ENCODE results near the gene SETD9. TPM values are rescaled to one million over a fixed set of nuclear protein-coding genes. Genes with fewer than 3 reads are reported as not detected.

SETD9 gene
- total RNA-seq, 1 donor from 2014 or later, result 12.2 TPM

- no peak for TF ChIP-seq CTCF (IDR thresholded peaks at IDR 0.05; ENCODE audit: insufficient read depth, low read depth, low read length)
- TF ChIP-seq EZH2 (IDR thresholded peaks at IDR 0.05; ENCODE audit: insufficient read depth, low read length), result no peak
- H3K27ac ChIP-seq (ENCODE audit: low read depth, low read length), result no peak overlapping the region
- DNase-seq (ENCODE audit: low read depth) (no peak), FAIRE-seq (no peak)
- H3K27me3 ChIP-seq (ENCODE audit: insufficient read depth, low read length), result no peaks in the 10 kb centered on the region
- H3K79me2 ChIP-seq (ENCODE audit: insufficient read depth, low read length), result no peaks in the 10 kb centered on the region
- no peaks in the 10 kb centered on the region for H3K9me3 ChIP-seq (ENCODE audit: insufficient read depth, low read depth, low read length)
- peaks cover 5% of the 10 kb centered on the region for H3K4me1 Mint-ChIP-seq (ENCODE audit: low read depth, unreplicated experiment)
- H3K4me3 ChIP-seq (ENCODE audit: insufficient read depth, low read depth, low read length), result no peak overlapping the region
- H3K9me3 Mint-ChIP-seq (ENCODE audit: unreplicated experiment), result no peaks in the 10 kb centered on the region
- H3K4me3 Mint-ChIP-seq (ENCODE audit: unreplicated experiment), result no peak overlapping the region
- no peak overlapping the region for H3K4me2 ChIP-seq (ENCODE audit: low read length)
- no peak overlapping the region for H3K27ac Mint-ChIP-seq (ENCODE audit: unreplicated experiment)
- H3K27me3 Mint-ChIP-seq (ENCODE audit: low read depth, unreplicated experiment), result no peaks in the 10 kb centered on the region
- H3K36me3 ChIP-seq (ENCODE audit: insufficient read depth, low read length), result peaks cover 10% of the 10 kb centered on the region
- no peak overlapping the region for H3K9ac ChIP-seq (ENCODE audit: low read length)
- no peak overlapping the region for H2AFZ ChIP-seq (ENCODE audit: low read depth, low read length)
- H4K20me1 ChIP-seq (ENCODE audit: insufficient read depth, low read length), result peaks cover 6% of the 10 kb centered on the region
- H3K4me1 ChIP-seq (ENCODE audit: insufficient read depth, low read length), result no peaks in the 10 kb centered on the region
- H3K36me3 Mint-ChIP-seq (ENCODE audit: low read depth, unreplicated experiment), result peaks cover under 1% of the 10 kb centered on the region
These were observed 8.1 kb downstream of the SETD9 start for GRCh38 chr5:56917534-56917933.

- Mint-ChIP-seq H3K4me1 (ENCODE audit: low read depth, unreplicated experiment) (peaks cover 5% of the 10 kb centered on the region), H3K27ac (ENCODE audit: unreplicated experiment) (no peak overlapping the region), H3K36me3 (ENCODE audit: low read depth, unreplicated experiment) (peaks cover 6% of the 10 kb centered on the region), H3K4me3 (ENCODE audit: unreplicated experiment) (peak overlapping the region; percentile 1), H3K9me3 (ENCODE audit: unreplicated experiment) (no peaks in the 10 kb centered on the region), H3K27me3 (ENCODE audit: low read depth, unreplicated experiment) (no peaks in the 10 kb centered on the region)
- Histone ChIP-seq H3K9me3 (ENCODE audit: insufficient read depth, low read depth, low read length) (no peaks in the 10 kb centered on the region), H3K79me2 (ENCODE audit: insufficient read depth, low read length) (no peaks in the 10 kb centered on the region), H4K20me1 (ENCODE audit: insufficient read depth, low read length) (peaks cover 6% of the 10 kb centered on the region), H3K9ac (ENCODE audit: low read length) (no peak overlapping the region), H3K27me3 (ENCODE audit: insufficient read depth, low read length) (no peaks in the 10 kb centered on the region), H2AFZ (ENCODE audit: low read depth, low read length) (no peak overlapping the region), H3K4me2 (ENCODE audit: low read length) (no peak overlapping the region), H3K4me3 (ENCODE audit: insufficient read depth, low read depth, low read length) (no peak overlapping the region), H3K27ac (ENCODE audit: low read depth, low read length) (no peak overlapping the region), H3K4me1 (ENCODE audit: insufficient read depth, low read length) (no peaks in the 10 kb centered on the region), H3K36me3 (ENCODE audit: insufficient read depth, low read length) (peaks cover 15% of the 10 kb centered on the region)
- DNase-seq (ENCODE audit: low read depth), result no peak
- no peak for TF ChIP-seq EZH2 (IDR thresholded peaks at IDR 0.05; ENCODE audit: insufficient read depth, low read length)
- no peak for TF ChIP-seq CTCF (IDR thresholded peaks at IDR 0.05; ENCODE audit: insufficient read depth, low read depth, low read length)
- FAIRE-seq, result no peak
These were observed 8.7 kb downstream of the SETD9 start for GRCh38 chr5:56918054-56918453.

GRCh38 chr5:56919942-56920662, 10.7 kb downstream of the SETD9 start:
- Histone ChIP-seq H3K4me3 (ENCODE audit: insufficient read depth, low read depth, low read length) (no peak overlapping the region), H2AFZ (ENCODE audit: low read depth, low read length) (no peak overlapping the region), H3K4me2 (ENCODE audit: low read length) (no peak overlapping the region), H3K27ac (ENCODE audit: low read depth, low read length) (no peak overlapping the region), H3K9ac (ENCODE audit: low read length) (no peak overlapping the region), H3K27me3 (ENCODE audit: insufficient read depth, low read length) (no peaks in the 10 kb centered on the region), H3K36me3 (ENCODE audit: insufficient read depth, low read length) (peaks cover 32% of the 10 kb centered on the region), H3K9me3 (ENCODE audit: insufficient read depth, low read depth, low read length) (no peaks in the 10 kb centered on the region), H4K20me1 (ENCODE audit: insufficient read depth, low read length) (peaks cover 6% of the 10 kb centered on the region), H3K4me1 (ENCODE audit: insufficient read depth, low read length) (no peaks in the 10 kb centered on the region), H3K79me2 (ENCODE audit: insufficient read depth, low read length) (no peaks in the 10 kb centered on the region)
- FAIRE-seq (no peak), DNase-seq (ENCODE audit: low read depth) (no peak)
- Mint-ChIP-seq H3K36me3 (ENCODE audit: low read depth, unreplicated experiment) (peaks cover 12% of the 10 kb centered on the region), H3K27me3 (ENCODE audit: low read depth, unreplicated experiment) (no peaks in the 10 kb centered on the region), H3K4me3 (ENCODE audit: unreplicated experiment) (no peak overlapping the region), H3K9me3 (ENCODE audit: unreplicated experiment) (no peaks in the 10 kb centered on the region), H3K4me1 (ENCODE audit: low read depth, unreplicated experiment) (peaks cover 5% of the 10 kb centered on the region), H3K27ac (ENCODE audit: unreplicated experiment) (no peak overlapping the region)
- TF ChIP-seq EZH2 (IDR thresholded peaks at IDR 0.05; ENCODE audit: insufficient read depth, low read length) (no peak), CTCF (IDR thresholded peaks at IDR 0.05; ENCODE audit: insufficient read depth, low read depth, low read length) (no peak)

Data from astrocyte (in vitro differentiated cells and primary cell).